Measurements from ENCODE around the gene CD8B2.
"Not testable (repeated sequence)": the region's sequence is repeated elsewhere in the genome, so short reads cannot be mapped to it uniquely, and the experiment has no call there.

Gene CD8B2

GRCh38 chr2:106511934-106512333 is 24.8 kb downstream of the CD8B2 start:
- not testable (repeated sequence) for DNase-seq (ENCODE audit: low read depth)

DNA sequence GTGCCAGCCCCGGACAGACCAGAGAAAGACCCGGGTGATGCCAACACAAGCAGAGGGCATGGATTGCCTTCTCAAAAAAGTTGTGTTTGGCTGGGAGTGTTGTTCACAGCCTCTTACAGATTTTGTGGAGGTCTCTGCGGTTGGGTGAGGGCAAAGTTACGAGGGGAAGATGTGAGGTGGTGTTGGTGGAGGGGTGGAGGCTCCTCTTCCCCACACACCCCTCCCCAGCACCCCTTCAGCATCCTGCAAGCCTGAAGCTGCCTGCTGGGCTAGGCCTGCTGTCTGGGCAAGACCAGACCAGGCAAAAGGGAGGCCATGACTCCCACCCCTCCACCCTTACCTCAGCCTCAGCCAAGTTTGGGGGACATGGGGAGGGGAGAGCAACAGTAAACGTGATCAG is 26.2 kb downstream of the CD8B2 start:
- DNase-seq (ENCODE audit: low read depth), result not testable (repeated sequence)

DNA sequence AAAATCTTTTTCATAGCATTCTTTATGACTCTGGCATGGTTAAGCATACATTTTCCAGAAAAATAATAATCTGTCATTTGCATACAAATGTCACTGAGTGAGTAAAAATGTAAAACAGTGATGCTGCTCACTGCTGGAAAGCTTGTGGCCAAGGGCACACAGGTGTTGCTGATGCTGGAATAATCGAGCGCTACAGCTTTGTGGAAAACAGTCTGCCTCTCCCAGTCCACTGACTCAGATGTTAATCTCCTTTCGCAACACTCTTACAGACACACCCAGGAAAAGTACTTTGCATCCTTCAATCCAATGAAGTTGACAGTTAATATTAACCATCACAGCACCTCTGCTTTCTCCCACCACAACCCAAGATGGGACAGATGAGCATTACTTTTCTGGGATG is 27.7 kb downstream of the CD8B2 start:
- DNase-seq (ENCODE audit: low read depth), result not testable (repeated sequence)

- DNase-seq (ENCODE audit: low read depth), result no peak
Measured at GRCh38 chr2:106516436-106516835, 29.3 kb downstream of the CD8B2 start.

DNA sequence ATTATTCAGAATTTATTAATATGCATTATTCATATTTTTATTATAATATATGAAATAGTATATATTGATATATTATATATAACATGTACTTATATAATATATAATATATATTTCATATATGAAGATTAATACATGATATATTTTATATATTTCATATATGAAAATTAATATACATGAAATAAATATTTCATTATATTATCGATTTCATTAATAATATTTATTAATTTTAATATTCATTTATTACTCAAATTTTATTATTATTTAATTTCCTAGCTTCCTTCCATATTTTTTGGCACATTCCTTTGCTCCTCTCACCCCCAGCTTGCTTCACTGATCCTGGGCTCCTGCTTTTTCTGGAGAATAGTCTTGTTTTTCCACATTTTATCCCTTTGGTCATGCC is 29.7 kb downstream of the CD8B2 start:
- DNase-seq (ENCODE audit: low read depth), result no peak

DNA sequence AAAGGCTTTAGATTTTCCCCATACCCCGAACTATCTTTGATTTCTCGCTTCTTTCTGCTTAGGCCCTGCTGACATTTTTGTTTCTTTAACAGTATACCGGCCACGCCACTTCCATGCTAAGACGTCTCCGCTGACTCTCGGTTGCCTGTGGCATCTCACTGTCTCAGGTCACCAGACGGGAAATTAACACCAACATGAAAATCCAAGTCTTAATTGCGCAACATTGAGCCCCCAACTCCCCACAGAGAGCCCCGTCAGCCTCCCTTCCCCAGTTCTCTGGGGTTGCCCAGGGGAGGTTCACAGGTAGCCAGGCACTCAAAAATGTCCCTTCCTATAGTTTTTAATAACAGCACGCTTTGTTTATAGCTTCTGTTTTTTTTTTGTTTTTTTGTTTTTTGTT is 30.2 kb downstream of the CD8B2 start:
- no peak for DNase-seq (ENCODE audit: low read depth)

- DNase-seq (ENCODE audit: low read depth), result no peak
Measured at GRCh38 chr2:106519767-106520166, 32.6 kb downstream of the CD8B2 start.

- no peak for DNase-seq (ENCODE audit: low read depth)
Measured at GRCh38 chr2:106521016-106521415, 33.9 kb downstream of the CD8B2 start.

GRCh38 chr2:106523976-106524665 is 37.0 kb downstream of the CD8B2 start:
- DNase-seq (ENCODE audit: low read depth), result no peak

- no peak for DNase-seq (ENCODE audit: low read depth)
Measured at GRCh38 chr2:106530866-106531265, 43.7 kb downstream of the CD8B2 start.

DNA sequence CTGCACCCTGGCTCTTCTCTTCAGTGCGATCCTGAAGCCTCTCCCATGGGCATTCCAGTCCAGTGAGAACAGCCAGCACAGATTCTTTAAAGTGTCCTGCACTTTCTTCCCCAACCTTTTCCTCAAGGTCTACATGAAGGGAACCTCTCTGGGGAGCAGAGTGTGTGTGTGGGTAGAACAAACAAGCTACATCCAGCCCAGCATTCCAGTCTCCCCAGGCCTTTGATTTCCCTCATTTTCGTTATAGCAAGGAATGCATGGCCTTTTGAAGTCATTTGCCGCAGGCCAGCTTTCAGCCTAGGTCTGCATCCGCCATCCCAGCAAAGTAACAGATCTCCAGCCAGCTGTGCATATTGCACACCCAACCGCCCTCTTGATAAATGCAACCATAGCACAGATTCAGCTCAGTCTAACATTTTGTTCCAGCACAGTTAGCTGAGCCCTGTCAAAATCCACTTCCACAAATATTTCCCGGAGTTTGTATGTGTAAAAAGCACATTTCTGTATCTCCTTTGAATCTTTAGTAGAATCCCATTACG is 44.6 kb downstream of the CD8B2 start:
- no peak for DNase-seq (ENCODE audit: low read depth)

DNA sequence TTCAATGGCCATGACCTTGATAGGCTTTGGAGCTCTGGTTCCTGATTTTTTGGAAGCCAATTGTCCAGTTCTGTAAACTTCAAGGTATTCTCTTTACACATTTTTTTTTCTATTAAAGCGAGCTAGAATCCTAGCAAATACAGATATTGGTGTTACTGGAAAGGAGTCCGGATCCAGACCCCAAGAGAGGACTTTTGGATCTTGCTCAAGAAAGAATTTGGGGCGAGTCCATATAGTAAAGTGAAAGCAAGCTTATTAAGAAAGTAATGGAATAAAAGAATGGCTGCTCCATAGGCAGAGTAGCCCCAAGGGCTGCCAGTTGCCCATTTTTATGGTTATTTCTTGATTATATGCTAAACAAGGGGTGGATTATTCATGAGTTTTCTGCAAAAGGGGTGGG is 45.1 kb downstream of the CD8B2 start:
- DNase-seq (ENCODE audit: low read depth), result no peak

GRCh38 chr2:106534471-106534870 is 47.3 kb downstream of the CD8B2 start:
- no peak for DNase-seq (ENCODE audit: low read depth)

DNA sequence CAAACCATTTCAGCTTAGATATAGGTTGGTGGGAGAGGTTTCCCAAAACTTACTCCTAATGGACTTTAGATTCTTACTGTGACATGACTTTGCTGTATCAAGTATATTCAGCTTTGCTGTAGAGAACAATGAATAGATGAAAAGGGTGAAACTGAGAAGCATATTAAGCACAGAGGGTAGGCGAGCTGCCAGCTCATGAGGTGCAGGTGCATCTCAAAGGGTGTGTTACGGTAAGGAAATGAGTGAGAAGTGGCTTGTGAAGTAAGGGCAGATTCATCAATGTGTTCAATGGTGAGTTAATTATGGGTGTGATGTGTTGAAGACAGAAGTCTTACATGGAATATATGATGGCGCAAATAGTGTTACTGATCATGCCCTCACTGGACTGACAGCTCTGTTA is 49.3 kb downstream of the CD8B2 start:
- no peak for DNase-seq (ENCODE audit: low read depth)

GRCh38 chr2:106537047-106537446 is 49.9 kb downstream of the CD8B2 start:
- DNase-seq (ENCODE audit: low read depth), result no peak

DNA sequence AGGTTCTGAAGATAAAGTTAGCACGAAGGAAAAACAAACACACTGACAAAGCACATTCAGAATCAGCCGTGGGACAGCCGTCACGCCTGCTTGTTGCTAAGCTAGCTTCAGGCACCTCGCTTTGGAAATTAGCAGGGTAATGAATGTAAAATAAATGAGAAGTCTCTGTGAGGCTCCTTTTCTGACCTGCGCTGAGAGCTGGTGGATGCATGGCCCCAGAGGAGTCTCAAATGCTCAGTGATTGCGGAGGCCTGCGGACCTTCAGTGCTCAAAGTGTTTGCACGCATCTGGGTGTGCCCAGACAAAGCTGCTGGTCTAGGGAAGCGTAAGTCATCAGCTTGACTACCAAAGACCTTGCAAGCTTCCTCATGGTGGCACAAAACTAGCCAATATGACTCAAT is 50.6 kb downstream of the CD8B2 start:
- no peak for DNase-seq (ENCODE audit: low read depth)

- DNase-seq (ENCODE audit: low read depth), result no peak
Measured at GRCh38 chr2:106540886-106541285, 53.7 kb downstream of the CD8B2 start.

- no peak for DNase-seq (ENCODE audit: low read depth)
Measured at GRCh38 chr2:106541333-106541732, 54.2 kb downstream of the CD8B2 start.

DNA sequence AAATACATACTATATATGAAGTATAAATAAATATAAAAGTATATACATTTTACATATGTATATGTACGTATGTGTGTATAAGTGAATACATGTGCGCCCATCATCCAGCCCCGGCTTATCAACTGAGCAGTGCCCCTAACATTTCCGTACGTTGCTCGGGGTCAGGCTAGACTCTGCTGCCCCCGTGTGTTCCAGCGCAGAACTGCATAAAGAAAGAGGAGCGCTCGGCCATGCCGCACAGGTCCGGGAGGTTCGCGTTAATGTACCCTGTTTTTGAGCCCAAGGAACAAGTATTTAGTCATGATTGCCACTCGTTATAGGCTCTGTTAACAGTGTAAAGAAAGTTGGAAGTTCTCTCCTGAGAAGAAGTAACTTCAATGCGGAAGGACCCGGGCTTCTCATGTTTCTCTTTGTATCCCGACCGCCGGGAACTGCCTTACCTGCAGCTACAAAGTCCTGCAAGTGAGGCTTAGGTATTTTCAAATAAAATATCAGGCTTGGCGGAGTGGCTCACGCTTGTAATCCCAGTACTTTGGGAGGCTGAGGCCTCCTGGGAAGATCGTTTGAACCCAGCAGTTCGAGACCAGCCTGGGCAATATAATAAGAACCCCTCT is 55.7 kb downstream of the CD8B2 start:
- peak; percentile 69 for DNase-seq (ENCODE audit: low read depth)

GRCh38 chr2:106545007-106545406 is 57.8 kb downstream of the CD8B2 start:
- no peak for DNase-seq (ENCODE audit: low read depth)

GRCh38 chr2:106546391-106546990 is 59.3 kb downstream of the CD8B2 start:
- no peak for DNase-seq (ENCODE audit: low read depth)

DNA sequence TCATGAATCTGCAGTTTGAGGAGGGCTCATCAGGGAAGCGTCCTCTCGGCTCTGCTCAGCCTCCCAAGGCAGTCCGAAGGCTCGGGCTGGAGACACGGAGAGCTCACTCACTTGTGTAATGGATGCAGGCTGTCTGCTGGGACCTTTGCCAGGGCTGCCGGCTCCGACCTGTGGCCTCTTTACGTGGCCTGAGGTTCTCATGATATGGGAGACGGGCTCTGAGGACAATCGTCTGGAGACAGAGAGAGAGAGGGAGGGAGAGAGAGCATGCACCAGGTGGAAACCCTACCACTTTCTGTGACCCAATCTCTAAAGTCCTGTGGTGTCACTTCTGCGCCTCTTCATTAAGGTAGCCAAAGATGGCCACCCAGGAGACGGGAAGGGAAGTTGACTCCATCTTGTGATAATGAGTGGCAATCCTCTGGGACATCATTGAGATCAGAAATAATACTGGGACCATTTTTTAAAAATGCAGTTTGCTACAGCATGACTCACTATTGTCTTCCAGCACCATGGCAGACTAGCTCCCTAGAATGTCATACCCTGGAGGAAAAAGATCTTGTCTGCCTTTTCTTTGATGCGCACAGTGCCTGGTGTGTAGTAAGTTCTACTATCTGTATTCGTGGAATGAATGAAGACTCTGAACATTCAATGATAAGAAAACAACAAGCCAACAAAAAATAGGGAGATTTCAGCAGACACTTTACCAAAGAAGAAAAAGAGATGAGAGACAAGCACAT is 60.2 kb downstream of the CD8B2 start:
- DNase-seq (ENCODE audit: low read depth), result no peak

All from stimulated activated CD8-positive, alpha-beta memory T cell treated with anti-CD3 and anti-CD28 coated beads, Interleukin-7, amount 100 ng/mL, for 24 hours (primary cell).